SK-N-SH (cell line): ENCODE measurements around the gene UBAC2. TPM values are rescaled to one million over a fixed set of nuclear protein-coding genes. Genes with fewer than 3 reads are reported as not detected.
A peak's percentile ranks its signal among the peaks of the same experiment; 100 is the strongest.

ENCODE experiments used
- CTCF ChIA-PET: fragments of 300-600, 350-600 bp; formaldehyde crosslinking; extraction: SDS; loops from one replicate; lab custom pipeline; 2021; lab: Yijun Ruan, JAX
- POLR2A ChIA-PET: fragments of 350-600 bp; sonication (Branson Sonifier 250); formaldehyde crosslinking; extraction: SDS; loops from one replicate; lab custom pipeline; 2020; ENCODE audit warnings: antibody characterized with exemption, inconsistent platforms; lab: Yijun Ruan, JAX
- DNase-seq: peaks from one replicate; pipeline ENCODE4 v3.0.0; 2012
- H2AFZ ChIP-seq: fragments of 200-600 bp; sonication (generic); 2 replicates; pipeline ENCODE4 v1.8.1; 2016; ENCODE audit warnings: antibody characterized with exemption, mild to moderate bottlenecking, low read depth
- H3F3A ChIP-seq: fragments of 200-600 bp; sonication (generic); replicated peaks from 2 replicates; pipeline ENCODE3; 2016; ENCODE audit warnings: antibody characterized with exemption, mild to moderate bottlenecking; ENCODE audit not compliant: insufficient read depth
- H3K27ac ChIP-seq, 2 experiments: fragments of 200-500 bp in 1 of 2; fragments of 200-600 bp in 1 of 2; sonication (Bioruptor generic) in 1 of 2; sonication (generic), shearing (Covaris generic) in 1 of 2; 2 replicates each; pipeline versions ENCODE4 v1.5.1 to v1.6.1; 2014 to 2016; ENCODE audit warnings: low read depth in 2 of 2, inconsistent platforms in 1 of 2, low read length in 1 of 2, mild to moderate bottlenecking in 1 of 2, mixed read lengths in 1 of 2
- H3K27me3 ChIP-seq: fragments of 200-600 bp; sonication (generic), shearing (Covaris generic); 2 replicates; pipeline ENCODE4 v1.6.1; 2016; ENCODE audit warnings: mixed run types; ENCODE audit not compliant: insufficient read depth
- H3K36me3 ChIP-seq, 2 experiments: fragments of 200-500 bp in 1 of 2; fragments of 200-600 bp in 1 of 2; sonication (Bioruptor generic) in 1 of 2; sonication (generic) in 1 of 2; replicated peaks in 1 of 2; 2 replicates each; pipeline versions ENCODE3 to v1.5.1; 2014 to 2016; ENCODE audit warnings: low read length in 1 of 2, mild to moderate bottlenecking in 1 of 2; ENCODE audit not compliant: insufficient read depth in 2 of 2, control insufficient read depth in 1 of 2
- H3K4me1 ChIP-seq, 2 experiments: fragments of 200-500 bp in 1 of 2; fragments of 200-600 bp in 1 of 2; sonication (Bioruptor generic) in 1 of 2; sonication (generic), shearing (Covaris generic) in 1 of 2; 2 replicates each; pipeline versions ENCODE4 v1.5.1 to v1.6.1; 2014 to 2016; ENCODE audit warnings: low read depth in 1 of 2, low read length in 1 of 2, mixed run types in 1 of 2; ENCODE audit not compliant: insufficient read depth in 2 of 2, control insufficient read depth in 1 of 2
- H3K4me2 ChIP-seq: fragments of 200-600 bp; sonication (generic), shearing (Covaris generic); 2 replicates; pipeline ENCODE4 v1.6.1; 2017; ENCODE audit warnings: mixed run types
- H3K4me3 ChIP-seq, 2 experiments: fragments of 200-500 bp in 1 of 2; fragments of 200-600 bp in 1 of 2; sonication (Bioruptor generic) in 1 of 2; sonication (generic), shearing (Covaris generic) in 1 of 2; 2 replicates each; pipeline versions ENCODE4 v1.5.1 to v1.8.1; 2014 to 2016; ENCODE audit warnings: low read depth in 2 of 2, inconsistent platforms in 1 of 2, low read length in 1 of 2, mild to moderate bottlenecking in 1 of 2, mixed read lengths in 1 of 2, moderate library complexity in 1 of 2
- H3K79me2 ChIP-seq: fragments of 200-600 bp; sonication (generic); 2 replicates; pipeline ENCODE4 v1.8.1; 2017; ENCODE audit warnings: mild to moderate bottlenecking; ENCODE audit not compliant: insufficient read depth
- H3K9ac ChIP-seq: fragments of 200-600 bp; sonication (generic); 2 replicates; pipeline ENCODE4 v1.6.1; 2017; ENCODE audit warnings: mixed run types
- H3K9me2 ChIP-seq: fragments of 200-600 bp; sonication (generic); 2 replicates; pipeline ENCODE4 v1.6.1; 2017; ENCODE audit warnings: mixed run types
- H3K9me3 ChIP-seq: fragments of 200-600 bp; sonication (generic); 2 replicates; pipeline ENCODE4 v1.6.1; 2017; ENCODE audit warnings: mixed run types, mild to moderate bottlenecking, moderate library complexity
- H4K20me1 ChIP-seq: fragments of 200-600 bp; sonication (generic); 2 replicates; pipeline ENCODE4 v1.6.1; 2017; ENCODE audit warnings: mild to moderate bottlenecking, mixed run types; ENCODE audit not compliant: insufficient read depth
- CHD2 ChIP-seq: fragments of 150-350 bp; IDR thresholded peaks from 2 replicates; pipeline ENCODE4 v1.6.1; 2018; ENCODE audit warnings: low read length; ENCODE audit not compliant: partially characterized antibody
- CTCF ChIP-seq: fragments of 200-600 bp; sonication (generic); IDR thresholded peaks from 2 replicates; pipeline ENCODE4 v1.6.1; 2017; ENCODE audit warnings: antibody characterized with exemption, mild to moderate bottlenecking, moderate library complexity
- EZH2phosphoT487 ChIP-seq: fragments of 200-600 bp; sonication (generic); IDR thresholded peaks from 2 replicates; pipeline ENCODE4 v1.6.1; 2017; ENCODE audit warnings: low read depth, mixed run types, mild to moderate bottlenecking, antibody characterized with exemption, moderate library complexity, borderline replicate concordance
- FOSL2 ChIP-seq: IDR thresholded peaks from 2 replicates; pipeline ENCODE4 v1.4.0; 2012; ENCODE audit warnings: low read depth, mild to moderate bottlenecking, moderate library complexity, borderline replicate concordance
- IRF3 ChIP-seq: fragments of 150-350 bp; IDR thresholded peaks from 2 replicates; pipeline ENCODE4 v1.6.1; 2016; ENCODE audit warnings: mild to moderate bottlenecking, low read depth, low read length
- MEF2A ChIP-seq: IDR thresholded peaks from 2 replicates; pipeline ENCODE4 v1.4.0; 2012; ENCODE audit warnings: low read depth, borderline replicate concordance
- NRF1 ChIP-seq: IDR thresholded peaks from 2 replicates; pipeline ENCODE4 v1.6.1; 2012; ENCODE audit warnings: low read depth, mild to moderate bottlenecking, low read length
- POLR2AphosphoS5 ChIP-seq: IDR thresholded peaks from 2 replicates; pipeline ENCODE4 v1.6.1; 2012; ENCODE audit warnings: low read depth, low read length
- RAD21 ChIP-seq: IDR thresholded peaks from 2 replicates; pipeline ENCODE4 v1.6.1; 2012; ENCODE audit warnings: mild to moderate bottlenecking, low read length
- REST ChIP-seq: IDR thresholded peaks from 2 replicates; pipeline ENCODE4 v1.6.1; 2012; ENCODE audit warnings: mild to moderate bottlenecking, low read depth, low read length, moderate library complexity
- RFX5 ChIP-seq: IDR thresholded peaks from 2 replicates; pipeline ENCODE4 v1.6.1; 2012; ENCODE audit warnings: mild to moderate bottlenecking, improper control_type of control experiment, low read length
- USF1 ChIP-seq: IDR thresholded peaks from 2 replicates; pipeline ENCODE4 v1.4.0; 2012; ENCODE audit warnings: low read depth, borderline replicate concordance
- USF2 ChIP-seq: fragments of 150-350 bp; IDR thresholded peaks from 2 replicates; pipeline ENCODE4 v1.6.1; 2017; ENCODE audit warnings: antibody characterized with exemption, low read length, low read depth, borderline replicate concordance
- WGBS: methylation state at CpG from one replicate; pipeline ENCODE4 v1.1.6; 2017; ENCODE audit warnings: low lambda C conversion rate; 5-methylcytosine and 5-hydroxymethylcytosine counted together
- polyA plus RNA-seq, 3 experiments: library from polyadenylated mRNA; depleted of rRNA; stranded (reverse); fragments of >200 nt; gene quantifications; 2 replicates each; pipeline ENCODE4 v1.2.3, GENCODE V29; 2012

The UBAC2 gene
- polyA plus RNA-seq, 1 of the 3 experiments (the other 2 are of a cell fraction), result 79.0 TPM

GRCh38 chr13:99307247-99307646 is 106.6 kb downstream of the UBAC2 start, which contains the start of gene GPR183:
Gene GPR183 (minus strand): TSS chr13:99307399. CDS start chr13:99296145, 11,254 bp downstream.
- Histone ChIP-seq H3K36me3 (peaks cover 0 to 5% of the 10 kb centered on the region in 2 experiments), H3K9ac (peak within 1 kb of the TSS; percentile 20; the same call in 1 of the 2 replicates), H3F3A (peaks cover 30% of the 10 kb centered on the region), H3K9me2 (no peaks in the 10 kb centered on the region), H3K27me3 (no peaks in the 10 kb centered on the region), H3K27ac (peak within 1 kb of the TSS in 1 of 2 experiments; percentile 79; a peak in 3 of 4 replicates), H3K9me3 (no peaks in the 10 kb centered on the region), H3K4me2 (peak within 1 kb of the TSS; percentile 75), H2AFZ (no peak within 1 kb of the TSS), H3K4me1 (peaks cover 23 to 34% of the 10 kb centered on the region in 2 experiments), H3K79me2 (peaks cover 6% of the 10 kb centered on the region; the same call in 1 of the 2 replicates), H4K20me1 (0 out of 2 replicates have a peak, but pooled peaks cover 5% of the 10 kb centered on the region), H3K4me3 (no peak within 1 kb of the TSS; a peak in 2 of 4 replicates)
- POLR2A ChIA-PET, result no interaction called here
- CTCF ChIA-PET, result interaction anchor here (1.8 kb wide), 1 partner anchor 130 kb away, joined by 5 read pairs; no protein-coding TSS in a partner anchor
- DNase-seq, result no peak
- TF ChIP-seq IRF3 (no peak), EZH2phosphoT487 (no peak), CHD2 (no peak), USF2 (no peak), REST (no peak), RAD21 (no peak), NRF1 (no peak), RFX5 (no peak), FOSL2 (no peak), USF1 (no peak), POLR2AphosphoS5 (no peak), MEF2A (no peak), CTCF (no peak)
- 58% methylated on average over 4 of the region's 4 CpGs for WGBS
